Activated CD4-positive, alpha-beta T cell treated with anti-CD3 and anti-CD28 coated beads for 48 hours (primary cell): ENCODE measurements around the gene CTDNEP1.

Experiments used
- DNase-seq: peaks from one replicate; pipeline ENCODE4 v3.0.0-alpha.2; 2020

CTDNEP1 gene

DNA sequence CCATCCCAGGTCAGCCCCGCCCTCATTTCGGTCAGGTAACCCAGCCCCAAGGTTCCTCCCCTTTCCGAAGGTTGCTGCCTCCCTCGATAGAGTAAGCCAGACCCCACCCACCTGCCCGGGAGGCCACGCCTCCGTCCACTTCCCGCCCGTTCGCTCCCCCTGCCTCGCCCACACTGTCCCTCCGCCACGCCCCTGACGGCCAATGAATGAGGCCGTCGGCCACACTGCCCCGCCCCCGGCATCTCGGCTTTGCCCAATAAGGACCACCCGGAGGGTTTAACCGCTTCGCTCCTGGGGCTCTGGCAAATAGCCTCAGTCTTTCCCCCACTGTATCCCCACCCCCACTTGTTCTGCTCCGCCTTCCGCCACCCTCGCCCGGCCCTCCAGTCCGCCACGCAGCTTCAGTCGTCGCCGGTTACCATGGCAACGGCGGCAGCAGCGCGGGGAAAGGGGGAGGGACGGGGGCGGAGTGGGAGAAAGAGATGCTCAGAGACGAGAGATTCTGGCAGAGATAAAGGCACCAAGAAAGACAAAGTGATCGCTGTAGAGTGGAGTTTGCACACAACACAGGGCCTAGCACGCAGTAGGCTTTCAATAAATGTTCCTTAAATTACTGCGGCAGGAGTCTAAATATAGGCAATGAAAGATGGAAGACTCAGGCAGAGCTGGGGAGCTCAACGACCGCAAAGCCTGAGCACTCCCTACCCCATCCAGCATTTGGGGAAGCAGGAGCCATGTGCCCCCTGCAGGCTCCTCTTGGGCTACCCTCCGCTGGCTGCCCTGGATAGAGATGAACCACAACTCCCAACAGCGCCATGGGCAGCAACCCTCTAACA lies 37.0 kb downstream of the CTDNEP1 start:
- peak; percentile 100 for DNase-seq

DNA sequence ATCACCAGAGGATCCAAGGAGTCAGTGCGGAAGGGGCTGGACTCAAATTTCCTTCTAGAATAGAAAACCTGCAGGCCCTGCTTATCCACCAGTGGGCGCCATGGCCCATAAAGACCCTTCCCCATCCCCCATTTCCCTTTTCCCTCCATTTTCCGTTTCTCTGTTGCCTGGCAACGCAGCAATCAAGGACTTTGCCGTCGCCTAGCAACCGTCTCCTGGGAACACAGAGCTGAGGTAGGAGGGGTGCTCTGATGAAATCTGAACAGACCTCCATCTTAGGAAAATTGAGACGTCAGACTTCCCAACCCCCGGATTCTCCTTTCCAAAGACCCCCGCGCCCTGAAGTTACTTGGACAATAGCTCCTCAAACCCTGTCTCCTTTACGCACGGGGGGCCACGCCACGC lies 37.6 kb downstream of the CTDNEP1 start:
- peak; percentile 78 for DNase-seq

DNA sequence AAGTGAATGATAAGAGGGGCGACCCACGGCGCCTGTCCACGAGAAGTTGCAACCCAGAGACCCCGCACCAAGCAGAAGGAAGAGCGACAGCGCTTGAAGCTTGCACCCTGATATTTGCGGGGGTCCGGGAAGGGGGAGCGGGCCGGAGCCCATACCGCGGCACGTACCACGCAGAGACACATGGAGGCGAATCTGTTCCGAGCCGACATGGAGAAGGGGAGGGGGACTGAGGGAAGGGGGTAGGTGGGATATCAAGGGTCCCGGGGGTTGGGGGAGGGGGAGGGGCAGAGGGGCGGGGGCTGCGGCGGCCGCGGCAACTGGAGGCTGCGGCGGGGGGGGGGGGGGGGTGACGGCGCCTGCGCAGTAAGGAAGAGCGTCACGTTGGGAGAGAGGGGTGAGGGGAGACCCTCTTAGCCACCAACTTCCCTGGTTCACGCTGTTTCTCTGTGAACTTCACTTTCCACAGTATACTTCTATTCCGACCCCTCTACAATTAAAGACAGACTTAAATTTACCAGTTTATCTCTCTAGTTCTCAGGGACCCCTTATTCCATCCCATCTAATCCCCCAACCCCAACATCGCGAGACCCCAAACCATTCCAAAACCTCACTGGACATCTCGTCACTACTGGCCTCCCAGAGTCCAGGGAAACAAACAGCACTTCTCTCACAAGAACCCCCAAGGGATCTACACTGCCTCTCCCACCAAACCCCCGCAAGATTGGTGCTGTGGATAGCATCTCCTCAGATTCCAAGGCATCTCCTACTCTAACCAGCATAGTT lies 39.9 kb downstream of the CTDNEP1 start:
- DNase-seq, result no peak

DNA sequence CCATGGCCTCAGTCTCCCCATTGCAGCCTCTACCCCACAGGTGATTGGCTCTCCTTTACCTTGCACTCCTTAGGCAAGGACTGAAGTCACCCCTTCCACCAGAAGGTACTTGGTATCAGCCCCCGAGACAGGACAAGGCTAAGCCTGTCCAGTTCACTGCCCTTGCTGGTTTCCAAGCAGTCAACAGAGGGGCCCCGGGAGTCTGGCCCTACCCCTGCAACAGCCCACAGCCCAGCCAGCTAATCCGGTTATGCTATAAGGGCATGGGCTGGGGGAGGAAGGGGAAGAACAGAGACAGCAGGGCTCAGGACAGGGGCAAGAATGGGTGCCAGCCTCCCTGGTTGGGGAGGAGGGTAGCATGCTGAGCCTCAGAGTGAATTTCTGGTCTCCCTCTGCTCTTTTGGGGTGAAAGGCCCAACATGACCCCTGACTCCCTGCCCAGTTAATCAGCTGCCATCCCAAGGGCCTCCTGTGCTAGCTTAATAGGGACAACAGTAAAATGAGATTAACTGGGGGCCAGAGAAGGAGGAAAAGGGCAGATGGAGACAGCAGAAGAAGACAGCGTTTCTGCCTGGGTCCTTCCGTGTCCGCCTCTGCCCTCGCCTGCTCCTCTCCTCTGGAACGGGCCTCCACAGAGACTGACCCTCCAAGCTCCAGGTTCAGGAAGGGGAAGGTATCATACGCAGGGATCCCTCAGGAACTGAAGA lies 42.6 kb downstream of the CTDNEP1 start:
- no peak for DNase-seq

DNA sequence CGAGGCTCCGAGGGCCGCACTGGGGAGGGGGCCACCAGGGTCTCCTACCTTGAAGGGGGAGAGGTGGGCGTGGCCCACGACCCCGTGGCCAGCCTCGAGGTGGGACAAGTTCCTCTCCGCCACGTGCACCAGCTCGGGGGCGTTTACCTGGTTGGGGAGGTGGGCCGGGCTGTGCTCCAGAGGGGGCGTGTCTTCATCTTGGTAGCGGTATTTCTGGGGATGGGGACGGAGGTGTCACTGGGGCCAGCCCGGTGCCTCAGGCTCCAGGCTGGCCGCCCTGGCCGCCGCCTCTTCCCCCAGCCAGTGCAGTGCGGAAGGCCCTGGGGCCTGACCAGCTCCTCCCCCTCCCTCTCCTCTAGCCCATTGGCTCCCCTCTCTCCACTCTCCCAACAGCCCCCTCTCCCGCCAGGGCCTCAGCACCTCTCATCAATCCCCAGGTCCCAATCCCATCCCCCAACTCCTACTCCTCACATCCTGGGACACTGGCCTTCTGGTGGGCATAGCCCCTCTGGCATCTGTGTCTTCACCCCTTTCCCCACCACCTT lies 43.4 kb downstream of the CTDNEP1 start:
- no peak for DNase-seq

DNA sequence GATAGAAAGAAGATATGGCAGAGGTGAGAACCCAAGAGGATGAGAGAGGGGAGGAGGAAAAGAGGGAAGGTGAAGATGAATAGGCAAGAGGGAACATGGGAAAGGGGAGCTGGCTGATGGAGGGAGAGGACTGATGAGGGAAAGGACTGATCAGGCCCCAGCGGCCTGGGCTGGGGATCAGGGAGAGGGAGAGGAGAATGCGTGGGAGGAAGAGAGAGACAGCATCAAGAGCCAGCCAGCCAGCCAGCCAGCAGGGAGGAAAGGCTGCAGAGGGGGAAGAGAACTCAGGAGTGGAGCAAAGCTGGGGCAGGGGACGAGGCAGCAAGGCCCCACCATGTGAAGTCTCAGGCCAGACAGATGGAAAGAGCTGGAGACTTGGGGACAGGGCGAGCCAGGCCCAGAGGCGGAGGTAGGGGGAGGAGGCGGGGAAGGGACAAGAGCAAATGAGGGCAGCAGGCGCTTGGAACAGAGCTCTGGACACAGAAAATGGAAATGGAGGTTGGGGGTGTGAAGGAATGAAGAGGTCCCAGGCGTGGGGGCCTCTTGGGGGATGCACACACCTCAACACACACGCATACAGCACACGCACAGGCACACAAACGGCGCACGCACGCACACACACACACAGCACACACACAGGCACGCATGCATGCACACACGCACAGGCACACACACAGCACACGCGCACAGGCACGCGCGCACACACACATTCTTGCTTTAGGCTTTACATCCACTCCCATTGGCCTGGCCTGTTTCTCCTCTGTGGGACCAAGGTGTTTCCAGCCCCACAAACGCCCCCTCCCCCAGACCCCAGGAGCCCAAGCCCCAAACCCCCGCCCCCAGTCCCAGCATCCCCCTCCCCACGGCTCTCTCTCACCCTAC lies 44.2 kb downstream of the CTDNEP1 start:
- no peak for DNase-seq

DNA sequence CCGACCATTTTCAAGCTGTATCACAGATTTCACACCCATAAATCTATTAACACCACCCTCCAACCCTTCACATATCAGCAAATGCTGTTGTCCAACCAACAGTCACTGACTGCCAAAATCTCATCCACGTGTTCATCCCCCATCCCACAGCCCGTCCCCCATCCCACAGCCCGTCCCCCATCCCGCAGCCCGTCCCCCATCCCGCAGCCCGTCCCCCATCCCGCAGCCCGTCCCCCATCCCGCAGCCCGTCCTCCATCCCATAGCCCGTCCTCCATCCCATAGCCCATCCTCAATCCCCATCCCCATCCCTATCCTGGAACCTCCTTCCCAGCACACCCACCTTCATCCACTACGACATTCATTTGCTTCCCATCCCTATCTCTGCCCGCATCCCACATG lies 46.0 kb downstream of the CTDNEP1 start:
- no peak for DNase-seq

DNA sequence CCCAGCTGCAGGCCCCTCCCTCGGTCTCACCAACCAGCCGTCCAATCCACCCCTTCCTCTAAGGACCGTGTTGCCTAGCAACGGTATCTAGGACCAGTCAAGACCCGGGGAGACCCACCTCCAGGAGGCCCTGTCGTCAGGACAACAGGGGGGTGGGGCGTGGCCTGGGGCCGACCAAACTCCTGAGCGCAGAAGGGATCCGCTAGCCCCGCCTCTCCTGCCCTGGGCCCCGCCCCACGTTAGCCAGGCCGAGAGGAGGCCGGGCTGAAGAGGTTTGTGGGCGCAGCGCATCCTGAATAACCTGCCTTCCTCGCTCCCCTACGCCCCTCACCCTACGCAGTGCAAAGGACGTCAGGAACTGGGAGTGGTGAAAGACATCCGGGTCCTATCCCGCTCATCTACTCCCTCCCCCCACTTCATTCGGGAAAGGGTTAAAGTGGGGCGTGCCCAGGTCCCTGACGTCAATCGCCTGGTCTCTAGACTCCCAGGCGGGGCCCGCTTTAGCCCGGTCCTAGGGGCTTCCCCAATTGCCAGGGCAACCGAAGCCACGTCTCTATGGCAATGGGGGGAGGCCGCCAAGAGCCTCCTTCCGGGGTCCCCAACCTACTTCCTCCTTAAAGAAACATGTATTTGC lies 46.6 kb downstream of the CTDNEP1 start:
- peak; percentile 93 for DNase-seq

DNA sequence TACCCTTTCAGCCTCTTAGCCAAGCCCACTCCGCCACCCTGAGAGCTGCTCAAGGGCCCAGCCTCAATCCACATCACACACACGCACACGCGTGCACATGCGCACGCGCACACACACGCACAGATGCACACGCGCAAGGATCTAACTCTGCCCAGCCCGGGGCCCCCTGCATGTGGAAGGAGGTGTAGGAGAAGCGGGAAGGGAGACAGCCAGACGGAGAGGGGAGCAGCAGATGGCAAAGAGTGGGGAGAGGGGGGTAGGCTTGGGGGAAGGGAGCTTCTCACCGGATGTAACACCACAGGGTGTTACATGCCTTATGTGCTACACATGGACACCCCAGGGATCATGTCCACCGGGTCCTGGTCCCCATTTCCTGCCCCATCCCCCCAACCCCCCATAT lies 47.2 kb downstream of the CTDNEP1 start:
- no peak for DNase-seq

DNA sequence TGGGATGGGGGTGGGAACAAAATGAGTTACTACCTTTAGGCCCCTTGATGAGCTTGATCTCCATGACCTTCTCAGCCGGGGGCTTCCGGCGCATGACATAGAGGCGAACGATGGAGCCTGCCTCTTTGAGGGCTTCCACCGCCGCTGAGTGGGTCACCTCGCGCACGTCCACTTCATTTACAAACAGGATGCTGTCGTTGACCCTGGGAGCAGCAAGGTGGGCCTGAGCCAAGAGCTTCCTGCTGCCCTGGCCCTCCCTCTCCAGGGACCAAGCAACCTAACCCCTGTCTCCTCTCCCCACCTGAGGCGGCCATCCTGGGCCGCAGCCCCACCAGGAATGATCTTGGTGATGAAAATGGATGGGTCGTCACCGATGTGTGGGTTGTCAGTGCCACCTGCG lies 48.1 kb downstream of the CTDNEP1 start:
- no peak for DNase-seq

DNA sequence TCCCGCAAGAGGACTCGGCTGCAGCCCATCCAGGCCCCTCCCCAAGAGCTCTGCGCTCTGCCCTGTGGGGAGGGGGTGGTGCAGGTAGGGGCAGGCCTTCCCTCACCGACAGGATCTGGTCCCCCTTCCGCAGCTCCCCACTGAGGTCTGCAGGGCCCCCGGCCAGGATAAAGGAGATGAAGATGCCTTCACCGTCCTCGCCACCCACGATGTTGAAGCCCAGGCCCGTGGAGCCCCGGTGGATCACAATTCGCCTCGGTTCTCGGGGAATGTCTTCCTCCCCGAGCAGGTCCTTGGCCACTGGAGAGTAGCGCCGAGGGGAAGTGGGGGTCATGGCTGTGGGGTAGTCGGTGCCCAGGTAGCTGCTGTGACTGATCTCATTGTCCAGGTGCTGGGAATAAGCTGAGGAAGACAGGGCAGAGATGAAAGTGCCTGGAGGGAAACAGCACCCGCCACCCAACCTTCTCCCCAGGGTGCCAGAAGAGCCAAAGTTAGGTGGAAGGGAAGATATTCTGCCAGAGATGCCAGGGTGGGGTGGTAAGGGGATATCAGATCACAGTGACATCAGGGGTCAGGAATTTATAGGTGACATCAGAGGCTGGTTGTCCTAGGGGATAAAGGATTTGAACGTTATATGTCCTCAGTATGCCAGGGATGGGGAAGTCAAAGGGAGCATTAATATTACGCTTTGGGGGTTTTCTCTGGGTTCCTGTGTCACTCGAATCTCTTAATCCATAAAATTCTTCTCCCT lies 54.7 kb downstream of the CTDNEP1 start:
- no peak for DNase-seq

DNA sequence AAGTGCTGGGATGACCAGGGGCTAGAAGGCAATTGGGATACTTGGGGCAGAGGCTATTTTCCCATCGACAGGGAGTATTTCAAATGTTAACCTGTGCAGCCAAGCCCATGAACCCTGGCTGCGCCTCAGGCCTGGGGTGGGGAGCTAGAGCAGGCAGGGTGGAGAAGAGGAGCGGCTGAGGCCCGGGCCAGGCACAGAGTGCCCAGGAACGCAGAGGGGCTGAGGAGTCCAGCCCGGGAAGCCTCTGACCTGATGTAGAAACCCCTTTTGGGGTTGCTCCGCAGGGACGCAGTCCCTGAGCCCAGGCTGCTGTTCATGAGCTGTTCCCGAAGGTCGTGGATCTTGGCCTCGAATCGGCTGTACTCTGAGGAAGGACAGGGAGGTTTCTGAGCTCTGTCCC lies 55.6 kb downstream of the CTDNEP1 start:
- no peak for DNase-seq
